Mucosa of rectum (tissue), 2 donors: ENCODE measurements around the gene TNFRSF14.

Source experiments
- H3K27ac ChIP-seq, 2 donors: one replicate each; pipeline ENCODE4 v1.7.0; 2013; ENCODE audit warnings: inconsistent platforms in 2 of 2, low read depth in 2 of 2, low read length in 2 of 2
- H3K27me3 ChIP-seq, 2 donors: one replicate each; pipeline ENCODE4 v1.7.0; 2013; ENCODE audit warnings: low read length in 2 of 2; ENCODE audit not compliant: control insufficient read depth in 2 of 2, insufficient read depth in 2 of 2
- H3K36me3 ChIP-seq, 2 donors: one replicate each; pipeline ENCODE4 v1.7.0; 2013; ENCODE audit warnings: low read length in 2 of 2; ENCODE audit not compliant: control insufficient read depth in 2 of 2, insufficient read depth in 2 of 2
- H3K4me1 ChIP-seq, 2 donors: one replicate each; pipeline ENCODE4 v1.7.0; 2013; ENCODE audit warnings: low read length in 2 of 2, mild to moderate bottlenecking in 1 of 2; ENCODE audit not compliant: control insufficient read depth in 2 of 2, insufficient read depth in 2 of 2
- H3K4me3 ChIP-seq, 2 donors: one replicate each; pipeline ENCODE4 v1.7.0; 2013; ENCODE audit warnings: low read length in 2 of 2
- H3K9ac ChIP-seq, 2 donors: one replicate each; pipeline ENCODE4 v1.7.0; 2013; ENCODE audit warnings: low read length in 2 of 2, low read depth in 1 of 2, mild to moderate bottlenecking in 1 of 2
- H3K9me3 ChIP-seq, 2 donors: one replicate each; pipeline ENCODE4 v1.7.0; 2013; ENCODE audit warnings: low read length in 2 of 2; ENCODE audit not compliant: control insufficient read depth in 2 of 2
- donor health status: healthy.
- donor health status: Normal muscosa, but diverticular disease.

Gene TNFRSF14

GRCh38 chr1:2607641-2608091, 51.5 kb downstream of the TNFRSF14 start:
- H3K9ac ChIP-seq: no peak overlapping the region
- H3K9me3 ChIP-seq: no peaks in the 10 kb centered on the region
- H3K36me3 ChIP-seq: no peaks in the 10 kb centered on the region
- no peaks in the 10 kb centered on the region for H3K27me3 ChIP-seq
- H3K27ac ChIP-seq: no peak overlapping the region
- H3K4me3 ChIP-seq: no peak overlapping the region
- no peaks in the 10 kb centered on the region for H3K4me1 ChIP-seq

DNA sequence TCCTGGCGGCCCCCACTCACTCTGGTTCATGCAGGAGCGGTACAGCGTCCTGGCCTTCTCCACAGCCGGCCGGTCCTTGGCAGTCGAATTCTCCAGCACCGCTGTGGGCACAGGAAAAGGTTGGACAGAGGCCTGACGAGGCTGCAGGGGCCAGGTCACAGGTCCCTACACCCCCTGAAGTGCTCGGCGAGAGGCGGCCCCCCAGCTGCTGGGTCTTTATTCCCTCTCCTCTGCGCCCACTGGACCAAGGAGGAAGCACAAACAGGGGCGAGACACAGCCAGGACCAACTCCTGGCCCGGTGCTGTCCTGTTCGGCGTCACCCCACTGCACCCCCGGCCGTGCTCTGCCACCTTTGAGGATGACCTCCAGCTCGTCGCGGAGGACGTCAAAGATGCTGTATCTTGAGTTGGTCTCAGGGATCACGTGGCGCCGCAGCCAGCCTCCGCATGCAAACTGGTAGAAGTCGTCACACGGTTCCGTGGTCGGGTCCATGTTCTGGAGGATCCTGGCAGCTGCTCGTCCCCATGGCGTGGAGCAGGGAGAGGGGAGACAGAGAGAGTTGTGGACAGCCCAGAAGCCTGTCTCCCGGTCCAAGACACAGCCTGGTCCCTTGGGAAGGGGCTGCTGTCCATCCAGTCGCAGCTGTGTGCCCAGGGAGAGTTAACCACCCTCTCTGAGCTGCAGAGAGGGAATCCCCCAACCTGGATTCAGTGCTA, 53.3 kb downstream of the TNFRSF14 start:
- no peak overlapping the region for H3K9ac ChIP-seq
- H3K36me3 ChIP-seq: no peaks in the 10 kb centered on the region
- peaks cover 0 to 2% of the 10 kb centered on the region in 2 donors for H3K27me3 ChIP-seq
- H3K4me3 ChIP-seq: no peak overlapping the region
- H3K4me1 ChIP-seq: no peaks in the 10 kb centered on the region
- peaks cover 2 to 6% of the 10 kb centered on the region in 2 donors for H3K9me3 ChIP-seq
- no peak overlapping the region for H3K27ac ChIP-seq

GRCh38 chr1:2610036-2610959, 54.1 kb downstream of the TNFRSF14 start:
- Histone ChIP-seq H3K36me3 (no peaks in the 10 kb centered on the region), H3K27ac (no peak overlapping the region), H3K9me3 (peaks cover 2 to 6% of the 10 kb centered on the region in 2 donors), H3K4me3 (no peak overlapping the region), H3K27me3 (peaks cover 0 to 2% of the 10 kb centered on the region in 2 donors), H3K9ac (no peak overlapping the region), H3K4me1 (no peaks in the 10 kb centered on the region)

DNA sequence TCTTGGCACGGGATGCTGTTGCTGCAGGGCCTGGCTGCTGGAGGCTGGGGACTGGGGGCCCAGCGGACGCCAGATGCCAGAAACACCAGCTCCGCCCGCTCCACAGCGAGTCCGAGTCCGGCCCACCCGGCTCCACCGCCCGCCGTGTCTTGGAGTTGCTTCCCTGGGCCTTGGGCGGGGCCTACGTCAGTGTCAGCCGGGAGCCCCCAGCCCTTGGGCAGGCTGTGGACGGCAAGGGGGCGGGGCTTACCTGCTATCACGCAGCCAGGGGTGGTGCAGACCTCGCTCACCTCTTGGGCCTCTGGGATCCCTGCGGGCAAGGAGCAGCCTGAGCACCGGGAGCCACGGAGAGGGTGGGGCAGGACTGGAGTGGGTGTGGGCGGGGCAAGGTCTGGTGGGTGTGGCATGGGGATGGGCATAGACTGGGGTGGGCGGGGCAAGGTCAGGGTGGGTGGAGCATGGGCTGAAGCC, 54.9 kb downstream of the TNFRSF14 start:
- no peak overlapping the region for H3K27ac ChIP-seq
- H3K4me1 ChIP-seq: no peaks in the 10 kb centered on the region
- no peak overlapping the region for H3K4me3 ChIP-seq
- H3K9me3 ChIP-seq: peaks cover 2 to 6% of the 10 kb centered on the region in 2 donors
- no peak overlapping the region for H3K9ac ChIP-seq
- H3K27me3 ChIP-seq: peaks cover 0 to 2% of the 10 kb centered on the region in 2 donors
- no peaks in the 10 kb centered on the region for H3K36me3 ChIP-seq

DNA sequence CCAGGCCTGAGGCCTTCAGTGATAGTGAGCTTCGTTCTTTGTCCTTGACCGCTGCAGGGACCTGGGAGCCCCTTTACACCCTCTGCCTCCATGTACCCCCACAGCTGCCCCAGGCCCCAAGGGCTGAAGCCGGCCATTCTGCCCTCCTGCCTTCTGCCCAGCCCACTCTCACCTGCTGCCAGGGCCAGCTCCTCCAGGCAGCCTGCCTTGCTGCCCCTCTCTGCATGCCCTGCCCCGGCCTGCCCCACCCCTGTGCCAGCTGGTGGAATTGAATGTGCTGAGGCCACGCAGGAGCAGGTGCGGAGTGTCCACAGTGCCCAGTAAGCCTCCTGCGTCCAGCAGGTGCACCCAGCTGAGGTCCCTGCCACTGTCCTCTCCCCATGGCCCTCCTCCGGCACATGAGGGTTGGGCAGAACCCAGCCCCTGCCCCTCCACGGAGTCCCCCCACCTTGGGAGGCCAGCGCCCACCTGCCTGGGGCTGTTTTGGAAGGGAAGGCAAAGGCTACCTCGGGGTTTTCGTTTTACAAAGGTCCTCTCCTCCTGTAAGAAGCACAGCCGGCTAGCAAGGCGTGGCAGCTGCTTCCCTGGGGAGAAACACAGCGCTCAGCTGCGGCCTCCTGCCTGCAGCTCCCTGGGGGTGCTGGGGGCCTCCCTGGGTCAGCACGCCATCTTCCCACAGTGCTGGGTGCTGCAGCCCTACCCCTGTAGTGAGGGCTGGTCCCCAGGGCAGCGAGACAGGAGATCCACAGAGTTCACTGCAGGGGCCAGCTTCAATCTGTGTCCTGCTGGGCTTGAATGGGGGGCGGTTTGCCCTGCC, 55.7 kb downstream of the TNFRSF14 start:
- H3K9ac ChIP-seq: no peak overlapping the region
- H3K4me3 ChIP-seq: no peak overlapping the region
- peaks cover 0 to 2% of the 10 kb centered on the region in 2 donors for H3K27me3 ChIP-seq
- peaks cover 4 to 6% of the 10 kb centered on the region in 2 donors for H3K9me3 ChIP-seq
- no peaks in the 10 kb centered on the region for H3K4me1 ChIP-seq
- no peaks in the 10 kb centered on the region for H3K36me3 ChIP-seq
- H3K27ac ChIP-seq: no peak overlapping the region

GRCh38 chr1:2612591-2613365, 56.6 kb downstream of the TNFRSF14 start:
- H3K36me3 ChIP-seq: no peaks in the 10 kb centered on the region
- no peak overlapping the region for H3K27ac ChIP-seq
- H3K27me3 ChIP-seq: peaks cover 0 to 2% of the 10 kb centered on the region in 2 donors
- no peaks in the 10 kb centered on the region for H3K4me1 ChIP-seq
- H3K4me3 ChIP-seq: no peak overlapping the region
- H3K9me3 ChIP-seq: peaks cover 4 to 6% of the 10 kb centered on the region in 2 donors
- H3K9ac ChIP-seq: no peak overlapping the region
